ENCODE measurements around the gene GALNT18. TPM values are rescaled to one million over a fixed set of nuclear protein-coding genes. Genes with fewer than 3 reads are reported as not detected.
A peak's percentile ranks its signal among the peaks of the same experiment; 100 is the strongest.

The GALNT18 gene
- total and polyA plus RNA-seq, 2 of the 4 experiments (the other 2 are of a cell fraction) = 9.5 to 11.3 TPM

DNA sequence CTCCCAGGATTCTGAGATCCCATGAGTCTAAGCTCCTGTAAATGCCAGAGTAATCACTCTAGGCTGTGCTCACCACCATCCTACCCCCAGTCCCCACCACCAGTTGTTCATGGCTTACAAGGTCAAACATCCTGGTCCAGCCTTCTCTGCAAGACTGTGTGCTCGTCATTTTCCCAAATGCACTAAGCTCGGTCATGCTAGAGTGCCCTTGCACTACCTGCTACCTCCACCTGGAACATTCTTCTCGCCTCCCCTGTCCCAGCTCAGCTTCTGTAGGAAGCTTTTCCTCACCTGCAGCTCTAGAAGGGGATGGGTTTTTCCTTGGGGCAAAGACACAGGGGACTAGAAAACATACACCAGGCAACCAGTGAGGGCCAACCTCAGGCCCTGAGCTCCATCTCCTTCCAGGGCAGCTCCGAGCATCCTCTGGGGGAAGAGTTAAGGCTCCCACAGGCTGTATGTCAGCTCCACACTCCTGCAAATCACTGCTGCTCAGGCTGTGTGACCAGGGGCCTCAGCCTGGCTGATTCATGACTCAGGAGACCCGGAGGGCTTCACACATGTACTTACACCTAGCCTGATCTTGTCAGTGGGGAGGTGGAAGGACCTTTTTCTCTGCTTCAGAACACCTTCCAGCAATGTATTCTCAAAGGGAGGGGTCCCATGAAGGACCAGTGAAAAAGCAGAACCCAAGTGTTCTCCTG, 231.6 kb downstream of the GALNT18 start:
- no peak overlapping the region for H2BK5ac ChIP-seq (ENCODE audit: low read depth, low read length, poor library complexity, severe bottlenecking)
- peak overlapping the region; percentile 29 for H2BK120ac ChIP-seq (ENCODE audit: low read depth, low read length)
- peaks cover 5% of the 10 kb centered on the region; the same call in 1 of the 2 replicates for H3K27me3 ChIP-seq (ENCODE audit: control insufficient read depth, insufficient read depth, low read length)
- CTCF ChIA-PET = interaction anchor here (1.0 kb wide), 1 partner anchor 19 kb away, joined by 3 read pairs; no protein-coding TSS in a partner anchor
- no peak overlapping the region for H4K5ac ChIP-seq (ENCODE audit: low read depth, low read length)
- H3K36me3 ChIP-seq (ENCODE audit: control insufficient read depth, insufficient read depth, low read length) = no peaks in the 10 kb centered on the region
- WGBS, 2 experiments (ENCODE audit: extremely low coverage in 2 of 2, insufficient read length in 1 of 2) = no CpG with 5 or more reads among the region's 5 CpGs
- no peak overlapping the region for H3K4ac ChIP-seq (ENCODE audit: low read depth, low read length)
- H3K9me3 ChIP-seq (ENCODE audit: control insufficient read depth, insufficient read depth, low read length) = no peaks in the 10 kb centered on the region
- in situ Hi-C loops (cut with MboI; ENCODE audit: low sequenced_read_pairs) (no loop called here), intact Hi-C loops (cut with micrococcal nuclease) (no loop called here), dilution Hi-C loops (cut with HindIII; ENCODE audit: low sequenced_read_pairs, unreplicated experiment) (no loop called here)
- H2AK9ac ChIP-seq (replicated peaks; ENCODE audit: low read depth, low read length, poor library complexity) = no peak overlapping the region
- H3K4me1 ChIP-seq (ENCODE audit: control insufficient read depth, insufficient read depth, low read length) = peaks cover 5% of the 10 kb centered on the region
- H3K4me2 ChIP-seq (ENCODE audit: low read depth, low read length) = no peak overlapping the region
- H3K79me1 ChIP-seq (ENCODE audit: low read depth in 1 of 2, low read length in 2 of 2) = no peaks in the 10 kb centered on the region
- no peak for ATAC-seq (ENCODE audit: low read depth)
- TF ChIP-seq CEBPB (IDR thresholded peaks at IDR 0.05; ENCODE audit: low read depth, low read length) = no peak
- TF ChIP-seq BHLHE40 (IDR thresholded peaks at IDR 0.05; ENCODE audit: low read depth, low read length) = no peak
- TF ChIP-seq POLR2A (IDR thresholded peaks at IDR 0.05; ENCODE audit: low read depth, low read length) = no peak
- no peaks in the 10 kb centered on the region for H4K20me1 ChIP-seq (ENCODE audit: insufficient read depth, low read length)
- H3K27ac ChIP-seq (ENCODE audit: insufficient read depth, low read length) = no peak overlapping the region
- peaks cover 3% of the 10 kb centered on the region; the same call in 1 of the 2 replicates for H3K9me1 ChIP-seq (ENCODE audit: insufficient read depth, low read length)
- H3K23ac ChIP-seq (ENCODE audit: low read depth, low read length) = no peak overlapping the region
- POLR2A ChIA-PET (ENCODE audit: unreplicated experiment) = no interaction called here
- H3K9ac ChIP-seq (ENCODE audit: low read depth, low read length) = no peak overlapping the region
- H2AFZ ChIP-seq (replicated peaks; ENCODE audit: low read length, poor library complexity) = no peak overlapping the region
- no peak overlapping the region for H4K91ac ChIP-seq (ENCODE audit: insufficient read depth, low read depth, low read length)
- no peak overlapping the region for H2AK5ac ChIP-seq (ENCODE audit: low read depth, low read length)
- H2BK20ac ChIP-seq (ENCODE audit: low read depth, low read length) = no peak overlapping the region
- H2BK15ac ChIP-seq (ENCODE audit: low read depth, low read length) = no peak overlapping the region
- no peak overlapping the region for H3K18ac ChIP-seq (ENCODE audit: low read depth, low read length)
- no peak overlapping the region for H3K56ac ChIP-seq (ENCODE audit: extremely low read depth, insufficient read depth, low read length)
- H3K4me3 ChIP-seq (ENCODE audit: insufficient read depth, low read depth, low read length) = no peak overlapping the region
- H4K8ac ChIP-seq (ENCODE audit: low read depth in 2 of 2, low read length in 2 of 2) = no peak overlapping the region
- no peak overlapping the region for H3K14ac ChIP-seq (replicated peaks; ENCODE audit: low read depth, low read length)
- no peak for DNase-seq
- no TSS peak for BruUV-seq (replicated peaks)

Measured in IMR-90 (cell line).